Natural killer cell (primary cell): ENCODE results near the gene MAP3K10. TPM values are rescaled to one million over a fixed set of nuclear protein-coding genes. Genes with fewer than 3 reads are reported as not detected.

Experiments
- ATAC-seq, 3 donors: fragments of 150-1000 bp in 2 of 3; fragments of 200-7000 bp in 1 of 3; cut with Tn5 transposase; 1 replicate in 1 of 3; 2 replicates in 2 of 3; pipeline ENCODE4 v1.10.0; 2021; ENCODE audit warnings: mild to moderate bottlenecking in 2 of 3, moderate library complexity in 2 of 3
- DNase-seq, 2 donors: peaks; one replicate each; pipeline versions ENCODE4 v3.0.0 to v3.0.0-alpha.2; 2013 to 2021; ENCODE audit warnings: mixed read lengths in 1 of 2
- H3K27ac ChIP-seq: one replicate; pipeline ENCODE4 v1.5.1; 2013; ENCODE audit warnings: mild to moderate bottlenecking, low read length
- H3K27me3 ChIP-seq: one replicate; pipeline ENCODE4 v1.6.1; 2013; ENCODE audit warnings: low read length; ENCODE audit not compliant: control insufficient read depth, insufficient read depth
- H3K36me3 ChIP-seq: one replicate; pipeline ENCODE4 v1.6.1; 2013; ENCODE audit warnings: low read length; ENCODE audit not compliant: control insufficient read depth, insufficient read depth
- H3K4me1 ChIP-seq: one replicate; pipeline ENCODE4 v1.6.1; 2013; ENCODE audit warnings: low read length; ENCODE audit not compliant: control insufficient read depth, insufficient read depth
- H3K4me3 ChIP-seq: one replicate; pipeline ENCODE4 v1.5.1; 2013; ENCODE audit warnings: low read length
- H3K9me3 ChIP-seq: one replicate; pipeline ENCODE4 v1.6.1; 2013; ENCODE audit warnings: low read length; ENCODE audit not compliant: control insufficient read depth, insufficient read depth
- H3K27ac Mint-ChIP-seq, 2 donors: one replicate each; pipeline ENCODE4 v1.8.0; 2022; ENCODE audit warnings: mild to moderate bottlenecking in 2 of 2, mixed read lengths in 2 of 2, moderate library complexity in 1 of 2
- H3K27me3 Mint-ChIP-seq, 2 donors: one replicate each; pipeline ENCODE4 v1.8.0; 2022; ENCODE audit warnings: low read depth in 2 of 2, mixed read lengths in 2 of 2
- H3K36me3 Mint-ChIP-seq: one replicate; pipeline ENCODE4 v1.8.0; 2022; ENCODE audit warnings: mixed read lengths
- H3K4me1 Mint-ChIP-seq, 2 donors: one replicate each; pipeline ENCODE4 v1.8.0; 2022; ENCODE audit warnings: mixed read lengths in 2 of 2
- H3K4me3 Mint-ChIP-seq: one replicate; pipeline ENCODE4 v1.8.0; 2022; ENCODE audit warnings: mild to moderate bottlenecking, moderate library complexity, mixed read lengths
- H3K9me3 Mint-ChIP-seq, 2 donors: one replicate each; pipeline ENCODE4 v1.8.0; 2022; ENCODE audit warnings: mixed read lengths in 2 of 2
- CTCF ChIP-seq: fragments of 200-600 bp; IDR thresholded peaks from one replicate; pipeline ENCODE4 v1.8.0; 2022; ENCODE audit warnings: antibody characterized with exemption
- whole genome bisulfite sequencing: methylation state at CpG from one replicate; pipeline ENCODE4 v1.1.7; 2013; ENCODE audit warnings: missing lambda C conversion rate; ENCODE audit not compliant: insufficient coverage; 5-methylcytosine and 5-hydroxymethylcytosine counted together
- intact Hi-C: fragments of 100-400 bp; cut with micrococcal nuclease; formaldehyde crosslinking; loops from one replicate; pipeline ENCODE4 v1.14.2; 2022
- total RNA-seq, 4 donors: library from RNA; stranded (reverse); fragments of 120-200 nt in 1 of 4; gene quantifications; one replicate each; pipeline versions ENCODE4 v1.2.3 to v1.2.4, GENCODE V29; 2013 to 2022

The MAP3K10 gene
- total RNA-seq, 3 donors from 2014 or later (not counting 1 experiment from before 2014, with no cell fraction given) = 27.1 to 39.0 (median 36.0) TPM

DNA sequence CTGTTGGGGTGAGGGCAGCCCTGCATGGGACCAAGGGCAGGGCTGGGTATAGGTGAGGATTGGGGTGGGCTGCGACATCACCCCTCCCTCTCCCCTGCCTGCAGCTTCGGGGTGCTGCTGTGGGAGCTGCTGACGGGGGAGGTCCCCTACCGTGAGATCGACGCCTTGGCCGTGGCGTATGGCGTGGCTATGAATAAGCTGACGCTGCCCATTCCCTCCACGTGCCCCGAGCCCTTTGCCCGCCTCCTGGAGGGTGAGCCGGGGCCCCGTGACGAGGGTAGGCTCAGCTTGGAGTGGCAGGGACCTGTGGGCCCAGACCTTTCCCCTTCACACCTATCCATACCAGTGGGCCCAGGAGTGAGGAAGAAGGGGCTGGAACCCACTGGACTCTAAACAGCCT, 13.2 kb downstream of the MAP3K10 start:
- H3K36me3 Mint-ChIP-seq = no peaks in the 10 kb centered on the region
- H3K4me1 Mint-ChIP-seq = no peaks in the 10 kb centered on the region
- DNase-seq (no peak), ATAC-seq (no peak)
- no peaks in the 10 kb centered on the region for H3K27me3 Mint-ChIP-seq
- Histone ChIP-seq H3K36me3 (peaks cover 10% of the 10 kb centered on the region), H3K9me3 (no peaks in the 10 kb centered on the region), H3K27ac (no peak overlapping the region), H3K4me3 (no peak overlapping the region), H3K4me1 (no peaks in the 10 kb centered on the region), H3K27me3 (no peaks in the 10 kb centered on the region)
- intact Hi-C loops = no loop called here
- no peak overlapping the region for H3K4me3 Mint-ChIP-seq
- WGBS = 97% methylated on average over 16 of the region's 16 CpGs
- H3K27ac Mint-ChIP-seq = no peak overlapping the region
- no peak for TF ChIP-seq CTCF
- H3K9me3 Mint-ChIP-seq = no peaks in the 10 kb centered on the region

- DNase-seq = no peak
- H3K27ac Mint-ChIP-seq = no peak overlapping the region
- Histone ChIP-seq H3K4me3 (no peak overlapping the region), H3K36me3 (peaks cover 10% of the 10 kb centered on the region), H3K27ac (no peak overlapping the region), H3K27me3 (no peaks in the 10 kb centered on the region), H3K9me3 (no peaks in the 10 kb centered on the region), H3K4me1 (no peaks in the 10 kb centered on the region)
- no peaks in the 10 kb centered on the region for H3K27me3 Mint-ChIP-seq
- no peak overlapping the region for H3K4me3 Mint-ChIP-seq
- H3K9me3 Mint-ChIP-seq = no peaks in the 10 kb centered on the region
- intact Hi-C loops = no loop called here
- ATAC-seq = no peak
- H3K4me1 Mint-ChIP-seq = no peaks in the 10 kb centered on the region
- 97% methylated on average over 21 of the region's 21 CpGs for WGBS
- no peak for TF ChIP-seq CTCF
- H3K36me3 Mint-ChIP-seq = no peaks in the 10 kb centered on the region
These were observed 14.5 kb downstream of the MAP3K10 start for GRCh38 chr19:40205760-40206159.

GRCh38 chr19:40208602-40209001, 17.4 kb downstream of the MAP3K10 start:
- ATAC-seq = no peak
- TF ChIP-seq CTCF = no peak
- Histone ChIP-seq H3K27me3 (no peaks in the 10 kb centered on the region), H3K27ac (no peak overlapping the region), H3K36me3 (peaks cover 8% of the 10 kb centered on the region), H3K9me3 (no peaks in the 10 kb centered on the region), H3K4me1 (no peaks in the 10 kb centered on the region), H3K4me3 (no peak overlapping the region)
- H3K27ac Mint-ChIP-seq = no peak overlapping the region
- DNase-seq = no peak
- H3K4me3 Mint-ChIP-seq = no peak overlapping the region
- H3K4me1 Mint-ChIP-seq = no peaks in the 10 kb centered on the region
- WGBS = 94% methylated on average over 4 of the region's 5 CpGs
- intact Hi-C loops = no loop called here
- no peaks in the 10 kb centered on the region for H3K27me3 Mint-ChIP-seq
- no peaks in the 10 kb centered on the region for H3K9me3 Mint-ChIP-seq
- H3K36me3 Mint-ChIP-seq = no peaks in the 10 kb centered on the region

- H3K4me1 Mint-ChIP-seq = no peaks in the 10 kb centered on the region
- no peak overlapping the region for H3K4me3 ChIP-seq
- over 99% methylated on average over 5 of the region's 5 CpGs for WGBS
- no peaks in the 10 kb centered on the region for H3K9me3 ChIP-seq
- no peaks in the 10 kb centered on the region for H3K36me3 Mint-ChIP-seq
- no peak for TF ChIP-seq CTCF
- H3K27ac ChIP-seq = no peak overlapping the region
- H3K4me1 ChIP-seq = no peaks in the 10 kb centered on the region
- H3K9me3 Mint-ChIP-seq = no peaks in the 10 kb centered on the region
- no peaks in the 10 kb centered on the region for H3K27me3 Mint-ChIP-seq
- no peaks in the 10 kb centered on the region for H3K27me3 ChIP-seq
- no peak overlapping the region for H3K4me3 Mint-ChIP-seq
- no peak overlapping the region for H3K27ac Mint-ChIP-seq
- intact Hi-C loops = no loop called here
- peaks cover 4% of the 10 kb centered on the region for H3K36me3 ChIP-seq
- DNase-seq = no peak
- ATAC-seq = no peak
These were observed 19.7 kb downstream of the MAP3K10 start for GRCh38 chr19:40210889-40211288.
